Ascending aorta (tissue), 2 donors: ENCODE results near the gene CFDP1. TPM values are rescaled to one million over a fixed set of nuclear protein-coding genes. Genes with fewer than 3 reads are reported as not detected.

Source experiments
- DNase-seq, 2 donors: peaks; one replicate each; pipeline ENCODE4 v3.0.0-alpha.2; 2019; ENCODE audit warnings: low spot score in 2 of 2
- H3K27ac ChIP-seq, 2 donors: fragments of 200-600 bp; sonication (generic); one replicate each; pipeline ENCODE4 v1.5.1; 2016 to 2017; ENCODE audit warnings: mild to moderate bottlenecking in 1 of 2
- H3K27me3 ChIP-seq: fragments of 200-600 bp; sonication (generic); one replicate; pipeline ENCODE4 v1.5.1; 2017
- H3K36me3 ChIP-seq, 2 donors: fragments of 200-600 bp; sonication (generic); one replicate each; pipeline ENCODE4 v1.5.1; 2016
- H3K4me1 ChIP-seq, 2 donors: fragments of 200-600 bp; sonication (generic); one replicate each; pipeline ENCODE4 v1.5.1; 2016 to 2017; ENCODE audit warnings: mild to moderate bottlenecking in 1 of 2
- H3K4me3 ChIP-seq, 2 donors: fragments of 200-600 bp; sonication (generic); one replicate each; pipeline ENCODE4 v1.5.1; 2016 to 2017; ENCODE audit warnings: mild to moderate bottlenecking in 1 of 2
- H3K9me3 ChIP-seq, 2 donors: fragments of 200-600 bp; sonication (generic); one replicate each; pipeline ENCODE4 v1.5.1; 2016
- CTCF ChIP-seq, 3 experiments: fragments of 200-600 bp in 2 of 3; fragments of 450-650 bp in 1 of 3; sonication (generic) in 2 of 3; IDR thresholded peaks; one replicate each; pipeline ENCODE4 v1.5.1; 2016 to 2019; ENCODE audit warnings: antibody characterized with exemption in 3 of 3, mild to moderate bottlenecking in 1 of 3, moderate library complexity in 1 of 3
- intact Hi-C: fragments of 100-400 bp; cut with DNase I; formaldehyde crosslinking; loops from one replicate; pipeline ENCODE4 v1.15.1; 2023
- total RNA-seq: library from RNA; depleted of rRNA; stranded (reverse); fragments of >200 nt; gene quantifications from one replicate; pipeline ENCODE4 v1.1.0, GENCODE V29; 2016

Gene CFDP1
- total RNA-seq, 1 donor from 2014 or later: 8.3 TPM

- TF ChIP-seq CTCF (IDR thresholded peaks at IDR 0.05): no peak
- H3K27me3 ChIP-seq: no peaks in the 10 kb centered on the region
- H3K4me3 ChIP-seq: no peak overlapping the region
- no peaks in the 10 kb centered on the region for H3K9me3 ChIP-seq
- no peaks in the 10 kb centered on the region for H3K36me3 ChIP-seq
- intact Hi-C loops: no loop called here
- no peak for DNase-seq
- H3K4me1 ChIP-seq: peaks cover 0 to 5% of the 10 kb centered on the region in 2 donors
- no peak overlapping the region for H3K27ac ChIP-seq
Observed at GRCh38 chr16:75378616-75379015, 54.7 kb downstream of the CFDP1 start.

GRCh38 chr16:75377729-75378386 is 55.4 kb downstream of the CFDP1 start:
- Histone ChIP-seq H3K27ac (no peak overlapping the region), H3K4me3 (no peak overlapping the region), H3K36me3 (no peaks in the 10 kb centered on the region), H3K4me1 (peaks cover 0 to 5% of the 10 kb centered on the region in 2 donors), H3K9me3 (no peaks in the 10 kb centered on the region), H3K27me3 (no peaks in the 10 kb centered on the region)
- no peak for TF ChIP-seq CTCF (IDR thresholded peaks at IDR 0.05)
- intact Hi-C loops: no loop called here
- no peak for DNase-seq

- no peak for DNase-seq
- H3K27me3 ChIP-seq: no peaks in the 10 kb centered on the region
- no peaks in the 10 kb centered on the region for H3K9me3 ChIP-seq
- intact Hi-C loops: no loop called here
- no peak overlapping the region for H3K27ac ChIP-seq
- H3K4me3 ChIP-seq: no peak overlapping the region
- no peaks in the 10 kb centered on the region for H3K36me3 ChIP-seq
- no peak for TF ChIP-seq CTCF (IDR thresholded peaks at IDR 0.05)
- peaks cover 0 to 18% of the 10 kb centered on the region in 2 donors for H3K4me1 ChIP-seq
Observed at GRCh38 chr16:75376475-75377161, 56.7 kb downstream of the CFDP1 start.

- TF ChIP-seq CTCF (IDR thresholded peaks at IDR 0.05): no peak
- Histone ChIP-seq H3K4me3 (no peak overlapping the region), H3K9me3 (no peaks in the 10 kb centered on the region), H3K27ac (no peak overlapping the region), H3K27me3 (no peaks in the 10 kb centered on the region), H3K4me1 (peaks cover 0 to 19% of the 10 kb centered on the region in 2 donors), H3K36me3 (no peaks in the 10 kb centered on the region)
- intact Hi-C loops: no loop called here
- no peak for DNase-seq
Observed at GRCh38 chr16:75374388-75374787, 58.9 kb downstream of the CFDP1 start.

GRCh38 chr16:75372236-75372856 is 61.0 kb downstream of the CFDP1 start:
- Histone ChIP-seq H3K4me1 (peaks cover 0 to 19% of the 10 kb centered on the region in 2 donors), H3K36me3 (no peaks in the 10 kb centered on the region), H3K9me3 (no peaks in the 10 kb centered on the region), H3K4me3 (no peak overlapping the region), H3K27me3 (no peaks in the 10 kb centered on the region), H3K27ac (peak overlapping the region; percentile 27 to 64)
- DNase-seq: no peak
- intact Hi-C loops: no loop called here
- TF ChIP-seq CTCF (IDR thresholded peaks at IDR 0.05): no peak
